GM23248 (cell line): ENCODE measurements around the gene PCSK5. TPM values are rescaled to one million over a fixed set of nuclear protein-coding genes. Genes with fewer than 3 reads are reported as not detected.

ENCODE experiments used
- DNase-seq: peaks from one replicate; pipeline ENCODE4 v3.0.0-alpha.2; 2015
- H2AFZ ChIP-seq: fragments of 200-600 bp; sonication (generic); 2 replicates; pipeline ENCODE4 v1.6.1; 2016; ENCODE audit warnings: antibody characterized with exemption
- H3F3A ChIP-seq: fragments of 200-600 bp; sonication (generic); 2 replicates; pipeline ENCODE4 v1.6.1; 2016; ENCODE audit warnings: mild to moderate bottlenecking, antibody characterized with exemption, mixed run types; ENCODE audit not compliant: insufficient read depth
- H3K27ac ChIP-seq: fragments of 200-600 bp; sonication (generic); 2 replicates; pipeline ENCODE4 v1.5.1; 2016; ENCODE audit warnings: mild to moderate bottlenecking
- H3K27me3 ChIP-seq: fragments of 200-600 bp; sonication (generic); replicated peaks from 2 replicates; pipeline ENCODE4 v1.6.1; 2016; ENCODE audit warnings: mild to moderate bottlenecking; ENCODE audit not compliant: insufficient read depth
- H3K36me3 ChIP-seq: fragments of 200-600 bp; sonication (generic); 2 replicates; pipeline ENCODE4 v1.6.1; 2016; ENCODE audit warnings: low read depth, mild to moderate bottlenecking
- H3K4me1 ChIP-seq: fragments of 200-600 bp; sonication (generic); 2 replicates; pipeline ENCODE4 v1.6.1; 2016; ENCODE audit warnings: mild to moderate bottlenecking; ENCODE audit not compliant: insufficient read depth
- H3K4me2 ChIP-seq: fragments of 200-600 bp; sonication (generic); one replicate; pipeline ENCODE4 v1.6.1; 2016; ENCODE audit warnings: mild to moderate bottlenecking; ENCODE audit not compliant: unreplicated experiment
- H3K4me3 ChIP-seq: fragments of 200-600 bp; sonication (generic); 2 replicates; pipeline ENCODE4 v1.5.1; 2016; ENCODE audit warnings: mild to moderate bottlenecking
- H3K79me2 ChIP-seq: fragments of 200-600 bp; sonication (generic); 2 replicates; pipeline ENCODE4 v1.6.1; 2016; ENCODE audit warnings: mild to moderate bottlenecking; ENCODE audit not compliant: insufficient read depth
- H3K9ac ChIP-seq: fragments of 200-600 bp; sonication (generic); 2 replicates; pipeline ENCODE4 v1.6.1; 2016; ENCODE audit warnings: mild to moderate bottlenecking
- H3K9me2 ChIP-seq: fragments of 200-600 bp; sonication (generic); 2 replicates; pipeline ENCODE4 v1.6.1; 2016; ENCODE audit warnings: mixed run types, mild to moderate bottlenecking, moderate library complexity; ENCODE audit not compliant: insufficient read depth
- H3K9me3 ChIP-seq: fragments of 200-600 bp; sonication (generic); one replicate; pipeline ENCODE4 v1.6.1; 2017; ENCODE audit warnings: low read depth
- H4K20me1 ChIP-seq: fragments of 200-600 bp; sonication (generic); 2 replicates; pipeline ENCODE4 v1.6.0; 2016; ENCODE audit not compliant: insufficient read depth
- EZH2 ChIP-seq: fragments of 200-600 bp; sonication (generic); IDR thresholded peaks from 2 replicates; pipeline ENCODE4 v1.6.1; 2018; ENCODE audit warnings: antibody characterized with exemption, mild to moderate bottlenecking; ENCODE audit not compliant: insufficient read depth, poor library complexity, severe bottlenecking
- EZH2phosphoT487 ChIP-seq: fragments of 200-600 bp; sonication (generic); IDR thresholded peaks from 2 replicates; pipeline ENCODE4 v1.6.1; 2018; ENCODE audit warnings: antibody characterized with exemption, moderate library complexity, mild to moderate bottlenecking, low read depth; ENCODE audit not compliant: insufficient read depth
- WGBS, 2 experiments: methylation state at CpG; one replicate each; pipeline ENCODE4 v1.1.6; 2015 to 2017; ENCODE audit warnings: low lambda C conversion rate in 2 of 2, low coverage in 1 of 2; ENCODE audit errors: missing lambda C conversion rate in 2 of 2; 5-methylcytosine and 5-hydroxymethylcytosine counted together
- in situ Hi-C: fragments of 300-500 bp; cut with MboI; formaldehyde crosslinking; loops from 2 replicates; pipeline ENCODE4 v1.15.0; 2020
- polyA plus RNA-seq: library from polyadenylated mRNA; unstranded; fragments of >200 nt; fragmentation: Nextera tagmentation; extraction: Ambion mirVana; gene quantifications from 2 replicates; pipeline ENCODE4 v1.2.1, GENCODE V29; 2016
- total RNA-seq: library from RNA; depleted of rRNA; stranded (reverse); fragments of >200 nt; shearing (Covaris generic); gene quantifications from 2 replicates; pipeline ENCODE4 v1.2.3, GENCODE V29; 2014

Gene PCSK5
- total and polyA plus RNA-seq, 2 experiments from 2014 or later = 2.3 to 3.9 TPM

DNA sequence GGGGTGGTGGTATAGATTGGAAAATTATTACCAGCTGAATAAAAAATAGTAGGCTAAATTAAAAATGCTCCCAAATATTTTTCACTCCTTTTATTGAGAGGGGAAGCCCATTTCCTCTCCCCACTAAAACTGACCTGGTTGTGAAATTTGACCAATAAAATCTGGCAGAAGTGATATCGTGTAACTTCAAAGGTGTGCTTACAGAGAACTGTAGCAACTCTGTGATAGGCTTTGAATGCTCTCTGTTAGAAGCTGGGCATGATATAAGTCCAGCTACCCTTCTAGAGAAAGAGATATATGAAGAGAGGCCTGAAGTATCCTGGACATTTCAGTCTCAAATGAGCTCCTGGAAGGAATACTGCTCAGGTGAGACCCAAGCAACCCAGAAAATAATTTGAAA is 513.9 kb downstream of the PCSK5 start:
- DNase-seq = no peak

DNA sequence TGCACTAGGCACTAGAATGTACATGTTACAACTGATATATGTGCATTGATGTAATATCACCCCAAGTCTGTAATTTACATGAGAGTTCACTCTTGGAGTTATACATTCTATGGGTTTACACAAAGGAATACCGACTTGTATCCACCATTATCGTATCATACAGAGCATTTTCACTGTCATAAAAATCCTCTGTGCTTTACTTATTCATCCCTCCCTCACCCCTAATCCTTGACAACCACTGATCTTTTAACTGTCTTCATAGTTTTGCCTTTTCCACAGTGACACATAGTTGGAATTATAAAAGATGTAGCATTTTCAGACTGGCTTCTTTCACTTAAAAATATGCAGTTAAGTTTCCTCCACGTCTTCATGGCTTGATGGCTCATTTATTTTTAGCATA is 514.9 kb downstream of the PCSK5 start:
- Histone ChIP-seq H3K9ac (no peak overlapping the region), H3K9me2 (no peaks in the 10 kb centered on the region), H3K4me2 (no peak overlapping the region), H3K4me1 (peaks cover 8% of the 10 kb centered on the region; the same call in 1 of the 2 replicates), H3F3A (0 out of 2 replicates have a peak, but pooled peaks cover 4% of the 10 kb centered on the region), H4K20me1 (no peaks in the 10 kb centered on the region), H2AFZ (no peak overlapping the region), H3K9me3 (no peaks in the 10 kb centered on the region), H3K79me2 (no peaks in the 10 kb centered on the region), H3K36me3 (no peaks in the 10 kb centered on the region), H3K27me3 (no peaks in the 10 kb centered on the region), H3K4me3 (no peak overlapping the region), H3K27ac (no peak overlapping the region)
- no peak for TF ChIP-seq EZH2
- TF ChIP-seq EZH2phosphoT487 = no peak
- DNase-seq = no peak
- 63 to 70% methylated on average over 3 of the region's 3 CpGs for WGBS, 2 experiments
- in situ Hi-C loops = no loop called here

More for the DNA sequence above, 513.9 kb downstream of the PCSK5 start:
- no peaks in the 10 kb centered on the region for H3K79me2 ChIP-seq
- no peak overlapping the region for H3K9ac ChIP-seq
- H3K4me3 ChIP-seq = no peak overlapping the region
- no peaks in the 10 kb centered on the region for H3K36me3 ChIP-seq
- H3K4me1 ChIP-seq = peaks cover 8% of the 10 kb centered on the region; the same call in 1 of the 2 replicates
- no peaks in the 10 kb centered on the region for H3K9me3 ChIP-seq
- 94 to 100% methylated on average over 1 of the region's 1 CpG for WGBS, 2 experiments
- no peak for TF ChIP-seq EZH2
- no peak for TF ChIP-seq EZH2phosphoT487
- H2AFZ ChIP-seq = 0 out of 2 replicates have a peak overlapping the region, but pooled peaks have one; percentile 33
- no peaks in the 10 kb centered on the region for H3K9me2 ChIP-seq
- no peak overlapping the region for H3K27ac ChIP-seq
- H3K27me3 ChIP-seq = no peaks in the 10 kb centered on the region
- no peaks in the 10 kb centered on the region for H4K20me1 ChIP-seq
- no peak overlapping the region for H3K4me2 ChIP-seq
- in situ Hi-C loops = no loop called here
- H3F3A ChIP-seq = 0 out of 2 replicates have a peak, but pooled peaks cover 4% of the 10 kb centered on the region

DNA sequence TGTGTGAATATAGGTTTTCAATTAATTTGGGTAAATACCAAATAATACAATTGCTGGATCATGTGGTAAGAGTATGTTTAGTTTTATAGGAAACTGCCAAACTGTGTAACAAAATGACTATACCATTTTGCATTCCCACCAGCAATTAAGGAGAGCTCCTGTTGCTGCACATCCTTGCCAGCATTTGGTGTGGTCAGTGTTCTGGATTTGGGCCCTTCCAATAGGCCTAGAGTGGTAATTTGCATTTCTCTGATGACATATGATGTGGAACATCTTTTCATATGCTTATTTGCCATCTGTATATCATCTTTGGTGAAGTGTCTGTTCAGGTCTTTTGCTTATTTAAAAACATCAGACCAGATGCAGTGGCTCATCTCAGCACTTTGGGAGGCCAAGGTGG is 515.4 kb downstream of the PCSK5 start:
- no peaks in the 10 kb centered on the region for H3K9me2 ChIP-seq
- H3F3A ChIP-seq = 0 out of 2 replicates have a peak, but pooled peaks cover 4% of the 10 kb centered on the region
- H4K20me1 ChIP-seq = no peaks in the 10 kb centered on the region
- no peaks in the 10 kb centered on the region for H3K79me2 ChIP-seq
- H3K27ac ChIP-seq = no peak overlapping the region
- H3K4me3 ChIP-seq = no peak overlapping the region
- TF ChIP-seq EZH2 = no peak
- TF ChIP-seq EZH2phosphoT487 = no peak
- H3K9ac ChIP-seq = no peak overlapping the region
- peaks cover 8% of the 10 kb centered on the region; the same call in 1 of the 2 replicates for H3K4me1 ChIP-seq
- DNase-seq = no peak
- no peaks in the 10 kb centered on the region for H3K36me3 ChIP-seq
- no peak overlapping the region for H2AFZ ChIP-seq
- in situ Hi-C loops = no loop called here
- no peak overlapping the region for H3K4me2 ChIP-seq
- no peaks in the 10 kb centered on the region for H3K27me3 ChIP-seq
- H3K9me3 ChIP-seq = no peaks in the 10 kb centered on the region
